Astrocyte (in vitro differentiated cells and primary cell): ENCODE results near the gene TRIM9.

Experiments
- EZH2 ChIP-seq: IDR thresholded peaks from 2 replicates; pipeline ENCODE4 v1.6.1; 2012; ENCODE audit warnings: mild to moderate bottlenecking, low read length, inconsistent platforms; ENCODE audit not compliant: insufficient read depth
- TF ChIP-seq, protein P1 (sequence below): IDR thresholded peaks from 2 replicates; pipeline ENCODE4 v1.5.1; 2011; ENCODE audit warnings: low read depth, mild to moderate bottlenecking, inconsistent platforms, low read length, moderate library complexity; ENCODE audit not compliant: insufficient read depth

DNA sequence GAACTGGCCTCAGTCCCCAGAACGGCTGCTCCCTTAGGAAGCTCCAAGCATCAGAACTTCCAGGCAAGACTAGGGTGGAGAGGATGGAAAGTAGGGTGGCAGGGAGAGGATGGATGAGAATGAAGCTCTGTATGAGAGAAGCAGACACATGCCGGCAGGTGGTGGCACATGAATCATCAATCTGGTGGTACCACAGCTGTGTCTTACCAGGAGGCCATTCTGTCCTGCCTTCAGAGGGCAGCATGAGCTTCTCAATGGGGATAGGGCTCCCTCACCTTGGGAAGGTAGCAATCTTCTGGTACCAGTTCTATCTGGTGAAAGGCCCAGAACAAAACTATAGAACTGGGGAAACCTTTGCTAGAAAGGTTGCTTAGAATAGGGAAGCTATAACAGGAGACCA is 95.2 kb downstream of the TRIM9 start:
- TF ChIP-seq, protein P1, sequence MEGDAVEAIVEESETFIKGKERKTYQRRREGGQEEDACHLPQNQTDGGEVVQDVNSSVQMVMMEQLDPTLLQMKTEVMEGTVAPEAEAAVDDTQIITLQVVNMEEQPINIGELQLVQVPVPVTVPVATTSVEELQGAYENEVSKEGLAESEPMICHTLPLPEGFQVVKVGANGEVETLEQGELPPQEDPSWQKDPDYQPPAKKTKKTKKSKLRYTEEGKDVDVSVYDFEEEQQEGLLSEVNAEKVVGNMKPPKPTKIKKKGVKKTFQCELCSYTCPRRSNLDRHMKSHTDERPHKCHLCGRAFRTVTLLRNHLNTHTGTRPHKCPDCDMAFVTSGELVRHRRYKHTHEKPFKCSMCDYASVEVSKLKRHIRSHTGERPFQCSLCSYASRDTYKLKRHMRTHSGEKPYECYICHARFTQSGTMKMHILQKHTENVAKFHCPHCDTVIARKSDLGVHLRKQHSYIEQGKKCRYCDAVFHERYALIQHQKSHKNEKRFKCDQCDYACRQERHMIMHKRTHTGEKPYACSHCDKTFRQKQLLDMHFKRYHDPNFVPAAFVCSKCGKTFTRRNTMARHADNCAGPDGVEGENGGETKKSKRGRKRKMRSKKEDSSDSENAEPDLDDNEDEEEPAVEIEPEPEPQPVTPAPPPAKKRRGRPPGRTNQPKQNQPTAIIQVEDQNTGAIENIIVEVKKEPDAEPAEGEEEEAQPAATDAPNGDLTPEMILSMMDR, result no peak
- no peak for TF ChIP-seq EZH2
